ENCODE measurements around the gene CTNNBL1.

Gene CTNNBL1

GRCh38 chr20:37863289-37863688 lies 169.5 kb downstream of the CTNNBL1 start:
- no peak for DNase-seq

- no peak for DNase-seq
These were observed 170.5 kb downstream of the CTNNBL1 start for GRCh38 chr20:37864298-37864697.

GRCh38 chr20:37866051-37866450 lies 172.2 kb downstream of the CTNNBL1 start:
- DNase-seq: no peak

GRCh38 chr20:37867289-37868195 lies 173.7 kb downstream of the CTNNBL1 start:
- DNase-seq: no peak

GRCh38 chr20:37868851-37869333 lies 175.1 kb downstream of the CTNNBL1 start:
- DNase-seq: no peak

GRCh38 chr20:37869334-37869861 lies 175.6 kb downstream of the CTNNBL1 start:
- no peak for DNase-seq

GRCh38 chr20:37870294-37870693 lies 176.5 kb downstream of the CTNNBL1 start:
- DNase-seq: no peak

GRCh38 chr20:37871751-37872150 lies 177.9 kb downstream of the CTNNBL1 start:
- DNase-seq: no peak

GRCh38 chr20:37872161-37872560 lies 178.3 kb downstream of the CTNNBL1 start:
- DNase-seq: no peak

GRCh38 chr20:37873884-37874283 lies 180.1 kb downstream of the CTNNBL1 start:
- no peak for DNase-seq

- no peak for DNase-seq
These were observed 181.8 kb downstream of the CTNNBL1 start for GRCh38 chr20:37875460-37876175.

GRCh38 chr20:37876863-37877262 lies 183.0 kb downstream of the CTNNBL1 start:
- DNase-seq: no peak

- no peak for DNase-seq
These were observed 184.3 kb downstream of the CTNNBL1 start for GRCh38 chr20:37877832-37878772.

- no peak for DNase-seq
These were observed 185.2 kb downstream of the CTNNBL1 start for GRCh38 chr20:37878835-37879599.

- DNase-seq: no peak
These were observed 186.0 kb downstream of the CTNNBL1 start for GRCh38 chr20:37879843-37880242.

GRCh38 chr20:37880726-37881591 lies 187.1 kb downstream of the CTNNBL1 start:
- DNase-seq: peak; percentile 69

GRCh38 chr20:37881601-37882343 lies 187.9 kb downstream of the CTNNBL1 start:
- DNase-seq: no peak

GRCh38 chr20:37882961-37883712 lies 189.3 kb downstream of the CTNNBL1 start:
- DNase-seq: no peak

- DNase-seq: no peak
These were observed 191.2 kb downstream of the CTNNBL1 start for GRCh38 chr20:37885042-37885441.

Measured in left hindlimb (tissue), 1 donor.